B cell (primary cell): ENCODE results near the gene PLCB1.

Experiments
- CTCF ChIP-seq: fragments of 200-600 bp; IDR thresholded peaks from one replicate; pipeline ENCODE4 v1.8.0; 2022; ENCODE audit warnings: antibody characterized with exemption, mild to moderate bottlenecking
- EZH2 ChIP-seq: IDR thresholded peaks from 2 replicates; pipeline ENCODE4 v1.6.1; 2012; ENCODE audit warnings: borderline replicate concordance, low read depth, mild to moderate bottlenecking, moderate library complexity, low read length; ENCODE audit not compliant: insufficient read depth, poor library complexity, severe bottlenecking

GRCh38 chr20:8404912-8405635, 273.0 kb downstream of the PLCB1 start:
- TF ChIP-seq CTCF (no peak), EZH2 (no peak)
